SK-N-MC (cell line): ENCODE data around the gene POLD2.

Experiments used
- EZH2 ChIP-seq: fragments of 200-600 bp; sonication (generic); IDR thresholded peaks from one replicate; pipeline ENCODE4 v1.6.1; 2017; ENCODE audit warnings: antibody characterized with exemption
- FOXP2 ChIP-seq: optimal IDR thresholded peaks from 2 replicates; pipeline ENCODE3; 2011; ENCODE audit warnings: mild to moderate bottlenecking, moderate library complexity; ENCODE audit not compliant: insufficient read depth; ENCODE audit errors: extremely low read length, control extremely low read depth
- POLR2AphosphoS5 ChIP-seq: IDR thresholded peaks from 2 replicates; pipeline ENCODE4 v1.6.1; 2012; ENCODE audit warnings: mild to moderate bottlenecking, low read depth, low read length, borderline replicate concordance

DNA sequence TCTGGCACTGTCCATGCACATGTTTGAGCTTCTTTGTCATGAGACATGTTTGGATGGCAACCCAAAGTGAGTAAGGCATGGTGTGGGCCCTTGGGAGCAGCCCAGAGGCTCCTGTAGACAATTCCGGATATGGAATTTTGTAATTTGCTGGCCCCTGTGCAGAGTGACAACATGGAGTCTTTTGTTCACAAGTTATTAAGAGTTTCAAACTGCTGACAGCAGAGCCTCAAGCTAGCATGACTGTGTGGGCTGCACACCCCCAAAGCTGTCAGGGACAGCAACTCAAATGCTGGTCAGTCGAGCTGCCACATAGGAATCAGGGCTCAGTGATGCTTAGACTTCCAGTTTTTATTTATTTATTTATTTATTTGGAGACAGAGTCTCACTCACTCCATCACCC, 24.8 kb upstream of the POLD2 start:
- TF ChIP-seq EZH2 (no peak), POLR2AphosphoS5 (no peak), FOXP2 (no peak)
